Endothelial cell of umbilical vein (primary cell): ENCODE data around the gene SEC31A. TPM values are rescaled to one million over a fixed set of nuclear protein-coding genes. Genes with fewer than 3 reads are reported as not detected.

Experiments
- BruUV-seq: library from RNA; stranded (reverse); fragments of 400-500 nt; replicated peaks from 2 replicates; lab custom pipeline; 2021; lab: Mats Ljungman, UMichigan
- CTCF ChIA-PET: fragments of 300-600, 350-600 bp; sonication (Branson Sonifier 250); formaldehyde crosslinking; loops from one replicate; lab custom pipeline; 2021; ENCODE audit warnings: antibody characterized with exemption, inconsistent platforms; lab: Charles Lee
- POLR2A ChIA-PET: fragments of 300-600, 350-600 bp; sonication (Branson Sonifier 250); formaldehyde crosslinking; loops from one replicate; lab custom pipeline; 2021; ENCODE audit warnings: antibody characterized with exemption, inconsistent platforms; lab: Charles Lee
- DNase-seq: peaks from one replicate; pipeline ENCODE4 v3.0.0-alpha.2; 2011; ENCODE audit warnings: low read depth, low spot score
- FAIRE-seq: peaks from 2 replicates; lab custom pipeline; 2011; peaks lifted over from hg19 to GRCh38; lab: Jason Lieb, UNC
- H2AFZ ChIP-seq: 2 replicates; pipeline ENCODE4 v1.6.0; 2012; ENCODE audit warnings: low read depth, low read length, control low read depth, inconsistent platforms
- H3K27ac ChIP-seq: 2 replicates; pipeline ENCODE4 v1.5.1; 2011; ENCODE audit warnings: low read depth, mild to moderate bottlenecking, control low read depth, low read length, moderate library complexity; ENCODE audit not compliant: insufficient read depth
- H3K27me3 ChIP-seq, 2 experiments: 2 replicates each; pipeline versions ENCODE4 v1.6.0 to v1.6.1; 2011; ENCODE audit warnings: low read length in 2 of 2, mixed read lengths in 1 of 2; ENCODE audit not compliant: control insufficient read depth in 2 of 2, insufficient read depth in 2 of 2
- H3K36me3 ChIP-seq, 2 experiments: 2 replicates in 1 of 2; 3 replicates in 1 of 2; pipeline ENCODE4 v1.5.1; 2011; ENCODE audit warnings: low read length in 2 of 2, mild to moderate bottlenecking in 1 of 2, moderate library complexity in 1 of 2; ENCODE audit not compliant: control insufficient read depth in 2 of 2, insufficient read depth in 2 of 2; ENCODE audit errors: extremely low read depth in 1 of 2
- H3K4me1 ChIP-seq: 3 replicates; pipeline ENCODE4 v1.5.1; 2011; ENCODE audit warnings: mild to moderate bottlenecking, low read length; ENCODE audit not compliant: control insufficient read depth, insufficient read depth; ENCODE audit errors: extremely low read depth
- H3K4me2 ChIP-seq: 2 replicates; pipeline ENCODE4 v1.6.1; 2011; ENCODE audit warnings: low read length, control low read depth, mixed read lengths; ENCODE audit not compliant: insufficient read depth
- H3K4me3 ChIP-seq, 3 experiments: fragments of 200-600 bp in 1 of 3; sonication (generic), shearing (Covaris generic) in 1 of 3; replicated peaks in 1 of 3; 2 replicates each; pipeline ENCODE4 v1.5.1; 2011 to 2016; ENCODE audit warnings: control low read depth in 3 of 3, low read length in 3 of 3, mild to moderate bottlenecking in 2 of 3, inconsistent platforms in 1 of 3, low read depth in 1 of 3, moderate library complexity in 1 of 3; ENCODE audit not compliant: insufficient read depth in 1 of 3
- H3K79me2 ChIP-seq: 2 replicates; pipeline ENCODE4 v1.6.0; 2012; ENCODE audit warnings: low read length, inconsistent platforms; ENCODE audit not compliant: control insufficient read depth, insufficient read depth
- H3K9ac ChIP-seq: replicated peaks from 2 replicates; pipeline ENCODE3; 2011; ENCODE audit warnings: low read length, control low read depth; ENCODE audit not compliant: insufficient read depth; ENCODE audit errors: extremely low read depth
- H3K9me1 ChIP-seq: replicated peaks from 3 replicates; pipeline ENCODE4 v1.6.0; 2011; ENCODE audit warnings: mild to moderate bottlenecking, low read length; ENCODE audit not compliant: control insufficient read depth, insufficient read depth; ENCODE audit errors: extremely low read depth
- H3K9me3 ChIP-seq: replicated peaks from 2 replicates; pipeline ENCODE4 v1.5.1; 2012; ENCODE audit warnings: low read length, inconsistent platforms; ENCODE audit not compliant: control insufficient read depth, insufficient read depth
- H4K20me1 ChIP-seq: replicated peaks from 2 replicates; pipeline ENCODE3; 2011; ENCODE audit warnings: mild to moderate bottlenecking, low read length; ENCODE audit not compliant: control insufficient read depth, insufficient read depth; ENCODE audit errors: extremely low read depth
- EZH2 ChIP-seq: IDR thresholded peaks from 2 replicates; pipeline ENCODE4 v1.6.1; 2012; ENCODE audit warnings: borderline replicate concordance, low read depth, mild to moderate bottlenecking, moderate library complexity, low read length, inconsistent platforms; ENCODE audit not compliant: severe bottlenecking
- FOS ChIP-seq: IDR thresholded peaks from 2 replicates; pipeline ENCODE4 v1.6.1; 2011; ENCODE audit warnings: mild to moderate bottlenecking, low read length, moderate library complexity, borderline replicate concordance; ENCODE audit not compliant: insufficient read depth
- GATA2 ChIP-seq: IDR thresholded peaks from 2 replicates; pipeline ENCODE4 v1.7.0; 2011; ENCODE audit warnings: low read depth, mild to moderate bottlenecking, moderate library complexity, mixed read lengths, low read length; ENCODE audit not compliant: insufficient read length, insufficient read depth
- JUN ChIP-seq: IDR thresholded peaks from 2 replicates; pipeline ENCODE4 v1.6.1; 2011; ENCODE audit warnings: borderline replicate concordance, low read depth; ENCODE audit not compliant: insufficient read length, insufficient read depth
- MAX ChIP-seq: IDR thresholded peaks from 2 replicates; pipeline ENCODE4 v1.6.1; 2011; ENCODE audit not compliant: insufficient read depth, insufficient read length
- MYC ChIP-seq: IDR thresholded peaks from one replicate; pipeline ENCODE4 v1.6.1; 2011; ENCODE audit warnings: mild to moderate bottlenecking, low read depth, low read length
- POLR2A ChIP-seq: IDR thresholded peaks from 2 replicates; pipeline ENCODE4 v1.6.1; 2012; ENCODE audit warnings: low read depth, mild to moderate bottlenecking, control low read depth, low read length
- POLR2AphosphoS5 ChIP-seq: IDR thresholded peaks from 2 replicates; pipeline ENCODE4 v1.6.1; 2012; ENCODE audit warnings: low read depth, mild to moderate bottlenecking, control low read depth, low read length, moderate library complexity; ENCODE audit not compliant: insufficient read depth
- dilution Hi-C: fragments of 300-500 bp; cut with MboI; formaldehyde crosslinking; loops from one replicate; pipeline ENCODE4 v1.15.0; 2019; ENCODE audit warnings: low sequenced_read_pairs; ENCODE audit not compliant: extremely low pct_ligation_motif_present
- intact Hi-C: fragments of 100-400 bp; cut with micrococcal nuclease; formaldehyde crosslinking; loops from one replicate; pipeline ENCODE4 v1.10.0; 2022
- polyA plus RNA-seq, 4 experiments: library from polyadenylated mRNA; depleted of rRNA in 3 of 4; stranded (reverse) in 3 of 4; unstranded in 1 of 4; fragments of >200 nt; gene quantifications; 2 replicates each; pipeline versions ENCODE4 v1.2.1 to v1.2.3, GENCODE V29; 2011 to 2012; ENCODE audit warnings: missing spikeins in 1 of 4
- total RNA-seq: library from RNA; stranded (reverse); gene quantifications from 2 replicates; pipeline ENCODE4 v1.2.3, GENCODE V29; 2021
- TF ChIP-seq, protein P1 (sequence below), 2 donors: IDR thresholded peaks; 1 replicate in 1 of 2; 2 replicates in 1 of 2; pipeline ENCODE4 v1.5.1; 2011; ENCODE audit warnings: low read length in 2 of 2, mild to moderate bottlenecking in 2 of 2, moderate library complexity in 2 of 2, control low read depth in 1 of 2, inconsistent platforms in 1 of 2, low read depth in 1 of 2; ENCODE audit not compliant: insufficient read depth in 1 of 2; ENCODE audit errors: extremely low read depth in 1 of 2

The SEC31A gene
- total and polyA plus RNA-seq, 2 donors (not counting 3 experiments of a cell fraction or from before 2014, with no cell fraction given) = 226 to 301 TPM

- Histone ChIP-seq H3K27me3 (no peaks in the 10 kb centered on the region), H3K79me2 (peaks cover 18% of the 10 kb centered on the region), H3K9me1 (no peaks in the 10 kb centered on the region), H3K9me3 (no peaks in the 10 kb centered on the region), H3K4me2 (peak overlapping the region; percentile 13), H3K9ac (no peak overlapping the region), H4K20me1 (no peaks in the 10 kb centered on the region), H2AFZ (no peak overlapping the region), H3K4me1 (peaks cover 38% of the 10 kb centered on the region), H3K4me3 (no peak overlapping the region), H3K36me3 (no peaks in the 10 kb centered on the region), H3K27ac (peak overlapping the region; percentile 98)
- ChIA-PET CTCF (interaction anchor here (1.0 to 4.3 kb wide), 4 partner anchors 11 to 325 kb away, joined by 6 to 49 read pairs (median 14); partner anchors contain the start of gene SCD5), POLR2A (interaction anchor here (0.6 to 1.2 kb wide), 2 partner anchors 9 to 10 kb away, joined by 5 to 7 read pairs; no protein-coding TSS in a partner anchor)
- no TSS peak for BruUV-seq
- TF ChIP-seq GATA2 (no peak), POLR2A (no peak), EZH2 (no peak), POLR2AphosphoS5 (no peak), MAX (no peak), MYC (no peak), JUN (no peak), FOS (no peak)
- TF ChIP-seq, protein P1, sequence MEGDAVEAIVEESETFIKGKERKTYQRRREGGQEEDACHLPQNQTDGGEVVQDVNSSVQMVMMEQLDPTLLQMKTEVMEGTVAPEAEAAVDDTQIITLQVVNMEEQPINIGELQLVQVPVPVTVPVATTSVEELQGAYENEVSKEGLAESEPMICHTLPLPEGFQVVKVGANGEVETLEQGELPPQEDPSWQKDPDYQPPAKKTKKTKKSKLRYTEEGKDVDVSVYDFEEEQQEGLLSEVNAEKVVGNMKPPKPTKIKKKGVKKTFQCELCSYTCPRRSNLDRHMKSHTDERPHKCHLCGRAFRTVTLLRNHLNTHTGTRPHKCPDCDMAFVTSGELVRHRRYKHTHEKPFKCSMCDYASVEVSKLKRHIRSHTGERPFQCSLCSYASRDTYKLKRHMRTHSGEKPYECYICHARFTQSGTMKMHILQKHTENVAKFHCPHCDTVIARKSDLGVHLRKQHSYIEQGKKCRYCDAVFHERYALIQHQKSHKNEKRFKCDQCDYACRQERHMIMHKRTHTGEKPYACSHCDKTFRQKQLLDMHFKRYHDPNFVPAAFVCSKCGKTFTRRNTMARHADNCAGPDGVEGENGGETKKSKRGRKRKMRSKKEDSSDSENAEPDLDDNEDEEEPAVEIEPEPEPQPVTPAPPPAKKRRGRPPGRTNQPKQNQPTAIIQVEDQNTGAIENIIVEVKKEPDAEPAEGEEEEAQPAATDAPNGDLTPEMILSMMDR (IDR thresholded peaks at IDR 0.05; ENCODE audit: extremely low read depth in 1 of 2, insufficient read depth in 1 of 2, low read depth in 1 of 2, low read length in 2 of 2) = no peak
- dilution Hi-C loops = no loop called here
- DNase-seq = peak; percentile 91
- peak; percentile 92 for FAIRE-seq
- intact Hi-C loops = no loop called here
Measured at GRCh38 chr4:82786828-82787227, 104.1 kb downstream of the SEC31A start.
